ENCODE data around the gene C19orf85.

GRCh38 chr19:55504252-55504603 lies 39.7 kb upstream of the C19orf85 start:
- TF ChIP-seq CTCF (IDR thresholded peaks at IDR 0.05 in 2 of 3, conservative IDR thresholded peaks at IDR 0.05 in 1 of 3; ENCODE audit: control insufficient read depth in 2 of 3, extremely low read depth in 1 of 3, insufficient read depth in 1 of 3, low read depth in 3 of 3, low read length in 3 of 3) (no peak), EGR1 (IDR thresholded peaks at IDR 0.05; ENCODE audit: borderline replicate concordance in 1 of 2, low read depth in 2 of 2, low read length in 2 of 2) (no peak), NFXL1 (IDR thresholded peaks at IDR 0.05; ENCODE audit: borderline replicate concordance) (no peak), IRF3 (IDR thresholded peaks at IDR 0.05) (no peak), JUND (IDR thresholded peaks at IDR 0.05; ENCODE audit: low read depth, low read length) (no peak), CBX3 (IDR thresholded peaks at IDR 0.05; ENCODE audit: borderline replicate concordance, low read depth) (no peak), RELA (IDR thresholded peaks at IDR 0.05; ENCODE audit: borderline replicate concordance, partially characterized antibody) (no peak)

Measured in GM12878 (cell line).